Ishikawa (cell line): ENCODE results near the gene CFLAR.

Source experiments
- CEBPB ChIP-seq: IDR thresholded peaks from 2 replicates; pipeline ENCODE4 v1.6.1; 2012
- CREB1 ChIP-seq: IDR thresholded peaks from 2 replicates; pipeline ENCODE4 v1.6.1; 2012; ENCODE audit warnings: low read depth
- EGR1 ChIP-seq: IDR thresholded peaks from 2 replicates; pipeline ENCODE4 v1.6.1; 2012
- EP300 ChIP-seq: IDR thresholded peaks from 2 replicates; pipeline ENCODE4 v1.6.1; 2012; ENCODE audit warnings: borderline replicate concordance
- MAX ChIP-seq: IDR thresholded peaks from 2 replicates; pipeline ENCODE4 v1.6.1; 2012
- NFIC ChIP-seq: IDR thresholded peaks from 2 replicates; pipeline ENCODE4 v1.6.1; 2012
- RAD21 ChIP-seq: IDR thresholded peaks from 2 replicates; pipeline ENCODE4 v1.6.1; 2012; ENCODE audit warnings: low read depth
- TAF1 ChIP-seq: IDR thresholded peaks from 2 replicates; pipeline ENCODE4 v1.6.1; 2012; ENCODE audit warnings: low read depth, mild to moderate bottlenecking
- YY1 ChIP-seq: IDR thresholded peaks from 2 replicates; pipeline ENCODE4 v1.6.1; 2012; ENCODE audit warnings: low read depth
- TF ChIP-seq, protein P1 (sequence below): IDR thresholded peaks from 2 replicates; pipeline ENCODE4 v1.6.1; 2012; ENCODE audit warnings: low read depth, mild to moderate bottlenecking

GRCh38 chr2:201223089-201224073, 107.4 kb downstream of the CFLAR start:
- TF ChIP-seq TAF1 (no peak), YY1 (no peak), CEBPB (no peak), RAD21 (no peak), EP300 (no peak), MAX (no peak), EGR1 (no peak), CREB1 (no peak), NFIC (no peak)
- TF ChIP-seq, protein P1, sequence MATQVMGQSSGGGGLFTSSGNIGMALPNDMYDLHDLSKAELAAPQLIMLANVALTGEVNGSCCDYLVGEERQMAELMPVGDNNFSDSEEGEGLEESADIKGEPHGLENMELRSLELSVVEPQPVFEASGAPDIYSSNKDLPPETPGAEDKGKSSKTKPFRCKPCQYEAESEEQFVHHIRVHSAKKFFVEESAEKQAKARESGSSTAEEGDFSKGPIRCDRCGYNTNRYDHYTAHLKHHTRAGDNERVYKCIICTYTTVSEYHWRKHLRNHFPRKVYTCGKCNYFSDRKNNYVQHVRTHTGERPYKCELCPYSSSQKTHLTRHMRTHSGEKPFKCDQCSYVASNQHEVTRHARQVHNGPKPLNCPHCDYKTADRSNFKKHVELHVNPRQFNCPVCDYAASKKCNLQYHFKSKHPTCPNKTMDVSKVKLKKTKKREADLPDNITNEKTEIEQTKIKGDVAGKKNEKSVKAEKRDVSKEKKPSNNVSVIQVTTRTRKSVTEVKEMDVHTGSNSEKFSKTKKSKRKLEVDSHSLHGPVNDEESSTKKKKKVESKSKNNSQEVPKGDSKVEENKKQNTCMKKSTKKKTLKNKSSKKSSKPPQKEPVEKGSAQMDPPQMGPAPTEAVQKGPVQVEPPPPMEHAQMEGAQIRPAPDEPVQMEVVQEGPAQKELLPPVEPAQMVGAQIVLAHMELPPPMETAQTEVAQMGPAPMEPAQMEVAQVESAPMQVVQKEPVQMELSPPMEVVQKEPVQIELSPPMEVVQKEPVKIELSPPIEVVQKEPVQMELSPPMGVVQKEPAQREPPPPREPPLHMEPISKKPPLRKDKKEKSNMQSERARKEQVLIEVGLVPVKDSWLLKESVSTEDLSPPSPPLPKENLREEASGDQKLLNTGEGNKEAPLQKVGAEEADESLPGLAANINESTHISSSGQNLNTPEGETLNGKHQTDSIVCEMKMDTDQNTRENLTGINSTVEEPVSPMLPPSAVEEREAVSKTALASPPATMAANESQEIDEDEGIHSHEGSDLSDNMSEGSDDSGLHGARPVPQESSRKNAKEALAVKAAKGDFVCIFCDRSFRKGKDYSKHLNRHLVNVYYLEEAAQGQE, result no peak
